ENCODE data around the gene LMBRD2. TPM values are rescaled to one million over a fixed set of nuclear protein-coding genes. Genes with fewer than 3 reads are reported as not detected.
"Not testable (repeated sequence)": the region's sequence is repeated elsewhere in the genome, so short reads cannot be mapped to it uniquely, and the experiment has no call there.

LMBRD2 gene
- total RNA-seq, 1 donor from 2014 or later, result 41.0 TPM

DNA sequence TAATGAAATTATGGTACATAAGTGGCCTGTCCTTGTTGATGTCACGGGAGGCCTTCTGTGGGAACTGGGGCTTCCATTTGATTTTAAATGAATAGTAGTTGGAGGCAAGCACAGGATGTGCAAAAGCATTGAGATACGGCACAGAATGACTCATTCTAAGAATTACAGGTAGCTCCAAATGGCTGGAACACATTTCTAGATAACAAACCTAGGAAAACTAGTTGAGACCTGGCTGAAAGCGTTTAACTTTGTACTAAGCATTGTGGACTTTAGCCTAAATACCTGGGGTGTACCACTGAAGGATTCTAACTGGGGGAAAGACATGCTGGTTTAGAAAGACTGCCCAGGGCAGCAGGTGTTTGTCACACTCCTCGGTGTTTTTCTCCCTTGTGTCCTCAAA is 9.7 kb upstream of the LMBRD2 start:
- DNase-seq, result no peak

DNA sequence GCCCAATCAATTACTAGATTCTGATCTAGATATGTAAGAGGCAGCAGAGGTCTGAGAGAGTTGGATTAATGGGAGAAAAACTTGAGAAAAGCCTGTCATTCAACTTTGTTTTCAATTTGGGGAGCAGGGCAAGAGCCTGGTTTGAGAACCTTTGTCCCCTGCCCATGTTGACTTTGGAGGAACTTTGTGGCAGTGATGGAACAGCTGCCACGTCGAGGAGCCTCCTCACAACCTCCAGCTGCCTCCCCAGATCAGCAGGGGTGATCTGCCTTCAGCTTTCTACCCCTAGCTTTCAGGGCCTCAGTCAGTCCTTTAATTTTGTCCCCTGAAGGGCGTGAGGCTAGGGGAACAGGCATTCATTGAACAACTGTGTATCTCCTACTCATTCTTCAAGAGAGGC is 8.9 kb upstream of the LMBRD2 start:
- DNase-seq, result no peak

DNA sequence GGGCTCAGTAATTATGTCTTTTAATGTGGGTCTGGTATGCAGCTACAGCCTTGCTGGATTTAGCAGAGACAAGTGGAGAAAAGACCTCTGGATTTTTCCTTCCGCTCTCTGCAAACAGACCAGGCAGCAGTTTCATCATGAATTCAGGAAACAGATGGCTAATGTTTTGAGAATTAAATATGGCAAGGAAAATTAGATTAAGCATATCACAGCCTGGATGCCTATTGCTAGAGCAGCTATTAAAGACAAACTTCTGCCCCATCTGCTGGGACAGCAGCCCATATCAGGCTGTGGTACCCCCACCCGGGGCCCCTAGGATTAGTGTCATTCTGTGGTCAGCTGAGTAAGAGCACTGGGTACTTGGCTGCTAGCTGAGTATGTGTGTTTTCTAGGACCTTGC is 6.5 kb upstream of the LMBRD2 start:
- DNase-seq, result peak; percentile 89

DNA sequence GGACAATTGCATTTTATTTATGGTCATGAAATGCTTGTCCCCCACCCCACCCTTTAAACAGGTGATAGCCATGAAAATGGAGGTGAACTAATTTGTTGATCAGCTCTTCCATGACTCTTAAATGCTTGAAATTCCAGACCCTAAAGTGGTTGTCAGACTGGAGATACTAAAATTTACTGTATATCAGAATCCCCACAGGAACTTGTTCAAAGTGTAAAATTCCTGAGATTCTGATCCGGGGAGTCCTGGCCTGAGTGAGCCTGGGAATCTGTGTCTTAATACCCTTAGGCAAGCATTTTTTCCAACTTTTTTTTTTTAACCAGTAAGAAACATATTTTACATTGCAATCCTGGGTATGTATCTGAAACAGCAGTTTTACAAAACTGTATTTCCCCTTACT is 4.9 kb upstream of the LMBRD2 start:
- no peak for DNase-seq

DNA sequence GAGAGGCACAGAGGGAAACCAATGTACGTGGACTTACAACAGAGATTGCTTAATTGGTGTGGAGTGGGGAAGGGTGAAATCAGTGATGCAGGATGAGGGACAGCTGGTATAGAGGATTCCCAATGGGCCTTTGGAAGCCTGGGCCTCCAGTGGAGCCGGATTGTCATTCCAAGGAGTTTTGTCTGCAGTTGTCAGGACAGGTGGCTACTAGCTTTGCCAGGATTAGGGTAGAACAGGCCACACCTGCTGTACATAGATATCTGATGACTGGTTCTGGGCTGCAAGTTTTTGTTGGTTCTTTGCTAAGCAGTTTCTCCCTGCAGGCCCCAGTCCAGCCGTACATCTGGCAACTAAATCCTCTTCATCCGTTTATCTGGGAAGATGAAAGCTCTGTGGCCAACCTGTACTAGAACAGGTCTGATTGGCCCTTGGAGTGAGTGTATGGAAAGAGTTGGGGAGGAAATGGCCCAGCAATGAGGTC is 4.5 kb upstream of the LMBRD2 start:
- DNase-seq, result peak; percentile 94

DNA sequence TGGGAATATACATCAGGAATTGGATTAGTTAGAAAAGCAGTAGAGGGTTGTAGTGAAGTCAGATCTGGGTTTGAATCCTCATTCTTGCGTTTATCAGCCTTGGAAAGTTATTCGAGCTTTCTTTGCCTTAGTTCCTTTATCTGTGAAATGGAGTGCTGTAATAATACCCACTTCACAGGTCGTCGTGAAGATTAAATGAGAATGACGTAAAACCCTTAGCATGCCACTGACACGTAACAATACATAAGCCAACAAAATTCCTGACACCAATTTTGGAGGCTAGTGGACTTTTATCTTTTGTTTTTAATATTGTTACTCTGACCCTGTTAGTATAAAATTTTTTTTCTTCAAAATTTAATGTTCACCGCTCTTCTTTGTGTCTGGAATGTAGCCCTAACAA is 3.6 kb upstream of the LMBRD2 start:
- no peak for DNase-seq

DNA sequence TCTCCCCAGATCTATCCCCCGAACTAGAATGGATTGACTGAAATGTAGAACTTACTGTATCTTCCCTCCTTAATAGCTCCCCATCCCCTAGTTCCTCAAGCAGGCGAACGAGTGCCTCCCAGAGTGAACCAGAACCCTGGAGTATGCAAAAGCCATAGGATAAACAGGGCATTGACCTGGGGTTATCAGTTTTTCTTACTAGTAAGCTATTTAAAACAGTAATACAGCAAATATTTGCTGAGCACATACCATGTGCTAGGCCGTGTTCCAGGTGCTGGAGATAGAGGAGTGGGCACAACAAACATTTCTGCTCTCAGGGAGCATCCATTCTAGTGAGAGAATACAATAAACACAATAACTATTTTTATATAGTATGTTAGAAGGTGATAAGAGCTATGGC is 2.0 kb upstream of the LMBRD2 start:
- DNase-seq, result no peak

DNA sequence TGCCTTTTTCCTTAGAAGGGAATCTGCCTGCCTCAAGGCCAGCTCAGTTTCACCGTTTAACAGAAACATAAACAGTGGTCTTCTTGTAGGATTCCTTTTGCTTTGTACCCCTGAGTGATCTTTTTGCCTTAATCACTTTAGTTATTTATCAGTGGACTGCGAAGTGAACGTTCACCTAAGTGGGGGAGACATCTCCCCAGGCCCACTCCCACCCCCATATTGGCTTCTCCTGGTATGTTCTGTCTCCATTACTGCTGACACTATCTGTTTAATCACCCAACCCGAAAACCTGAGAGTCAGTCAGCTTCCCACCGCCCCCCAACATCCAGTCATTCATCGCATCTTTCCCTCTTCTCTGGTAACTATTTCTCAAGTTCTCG is 1.6 kb upstream of the LMBRD2 start:
- no peak for DNase-seq

DNA sequence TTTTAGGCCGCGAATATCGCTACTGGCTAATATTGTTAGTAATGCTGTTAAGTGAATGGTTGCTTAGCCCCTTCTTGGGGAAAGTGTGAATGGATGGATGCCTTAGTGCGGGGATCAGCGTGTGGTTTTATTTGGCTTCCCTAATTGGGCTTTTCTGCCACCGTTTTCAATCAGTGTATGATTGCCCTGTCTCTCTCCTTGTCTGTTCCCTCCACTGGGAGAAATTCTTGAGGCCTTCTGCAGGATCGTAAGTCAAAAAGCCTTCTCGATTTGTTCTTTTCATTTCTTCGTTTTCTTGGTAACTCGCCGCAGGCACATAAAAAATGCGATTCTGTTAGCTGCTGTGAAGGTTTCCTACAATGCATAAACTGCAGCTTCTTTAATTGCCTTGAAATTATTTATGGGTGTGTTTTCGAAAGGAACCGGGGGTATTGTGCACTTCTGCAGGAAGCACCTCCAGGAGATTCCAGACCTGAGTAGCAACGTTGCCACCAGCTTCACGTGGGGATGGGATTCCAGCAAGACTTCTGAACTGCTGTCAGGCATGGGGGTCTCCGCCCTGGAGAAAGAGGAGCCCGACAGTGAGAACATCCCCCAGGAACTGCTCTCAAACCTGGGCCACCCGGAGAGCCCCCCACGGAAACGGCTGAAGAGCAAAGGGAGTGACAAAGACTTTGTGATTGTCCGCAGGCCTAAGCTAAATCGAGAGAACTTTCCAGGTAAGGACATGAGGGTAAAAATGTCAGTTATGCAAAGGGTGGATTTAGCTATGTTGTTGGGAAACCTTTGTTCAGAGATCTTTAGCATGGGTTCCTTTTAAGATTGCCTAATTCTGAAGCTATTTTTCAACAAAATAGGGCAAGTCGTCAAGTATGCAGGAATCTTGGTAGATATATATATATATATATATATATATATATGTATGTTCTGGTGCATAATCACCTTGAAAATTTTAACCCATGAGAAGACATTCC is 924 bp upstream of the LMBRD2 start:
- no peak for DNase-seq

DNA sequence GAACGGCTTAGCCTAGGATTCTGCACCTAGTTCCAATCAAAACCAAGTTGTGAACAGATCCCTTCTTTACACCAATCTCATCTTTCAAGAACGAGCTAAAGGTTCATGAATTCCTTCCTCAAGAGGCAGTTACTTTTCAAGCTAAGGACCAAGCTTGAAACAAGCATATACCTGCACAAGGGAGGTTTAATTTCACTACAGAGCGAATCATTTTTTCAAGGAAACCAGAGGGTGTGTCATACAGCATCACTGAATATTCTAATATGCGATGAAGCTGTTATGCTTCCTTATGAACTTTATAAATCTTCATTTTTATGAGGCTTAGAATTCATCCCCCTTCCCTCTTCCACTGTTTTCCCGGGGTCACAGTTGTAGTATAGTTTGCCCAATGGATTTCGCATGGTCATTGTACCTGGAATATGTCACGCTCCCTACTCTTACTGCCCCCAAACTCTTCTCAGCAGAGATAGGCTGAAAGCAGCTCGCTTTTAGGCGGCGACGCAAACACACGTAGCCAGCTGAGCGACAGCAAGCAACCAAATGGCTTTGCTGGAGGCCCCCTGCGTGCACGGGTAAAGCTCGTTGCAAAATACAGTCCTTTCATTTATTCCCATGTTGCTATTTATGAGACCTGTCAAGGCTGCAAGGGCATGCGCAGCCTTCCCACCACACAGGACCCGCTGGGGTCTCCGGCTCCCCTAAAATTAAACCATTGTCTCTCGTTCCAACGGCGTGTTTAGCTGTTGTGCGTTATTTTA is 832 bp downstream of the LMBRD2 start:
- DNase-seq, result peak; percentile 58

DNA sequence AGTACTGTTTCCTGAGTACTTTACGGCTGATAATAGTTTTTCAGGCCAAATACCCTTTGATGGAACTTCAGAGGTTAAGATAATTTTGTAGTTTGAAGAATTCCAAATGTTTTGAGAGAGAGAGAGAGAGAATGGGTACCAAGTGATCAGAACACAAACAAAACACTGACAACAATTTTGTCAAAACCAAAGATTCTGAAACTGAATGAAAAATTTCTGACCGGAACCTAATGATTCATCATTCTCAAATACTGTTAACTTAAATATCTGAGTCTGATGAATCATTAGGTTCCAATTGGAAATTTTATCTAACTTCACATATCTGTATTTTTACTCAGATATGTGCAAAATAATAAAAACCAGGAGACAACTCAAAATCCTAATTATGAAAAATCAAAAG is 4.0 kb downstream of the LMBRD2 start:
- DNase-seq, result no peak

DNA sequence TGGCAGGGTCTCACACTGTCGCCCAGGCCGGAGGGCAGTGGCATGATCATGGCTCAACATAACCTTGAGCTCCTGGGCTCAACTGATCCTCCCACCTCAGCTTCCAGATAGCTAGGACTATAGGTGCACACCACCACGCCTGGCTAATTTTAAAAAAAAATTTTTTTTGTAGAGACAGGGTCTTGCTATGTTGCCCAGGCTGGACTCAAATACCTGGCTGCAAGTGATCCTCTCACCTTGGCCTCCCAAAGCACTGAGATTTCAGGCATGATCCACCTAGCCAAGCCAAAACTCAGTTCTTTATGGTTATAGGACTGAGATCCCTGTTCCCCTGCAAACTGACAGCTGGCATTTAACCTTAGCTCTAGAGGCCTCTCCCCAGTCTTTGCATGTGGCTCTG is 5.3 kb downstream of the LMBRD2 start:
- no peak for DNase-seq

DNA sequence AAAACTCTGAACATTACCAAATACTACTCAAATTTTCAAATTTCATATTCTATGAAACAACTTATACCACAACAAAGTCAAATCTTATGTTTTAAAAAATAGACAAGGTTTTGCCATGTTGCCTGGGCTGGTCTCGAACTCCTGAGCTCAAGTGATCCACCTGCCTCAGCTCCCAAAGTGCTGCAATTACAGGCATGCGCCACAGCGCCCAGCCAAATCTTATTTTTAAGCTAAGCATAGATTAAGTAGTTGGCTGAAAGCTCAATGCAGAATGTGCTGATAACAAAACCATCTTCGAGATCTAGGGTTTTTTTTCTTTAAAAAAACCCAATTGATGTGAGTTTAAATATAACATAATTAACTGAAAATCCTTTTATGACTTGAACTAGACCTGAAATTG is 6.4 kb downstream of the LMBRD2 start:
- no peak for DNase-seq

DNA sequence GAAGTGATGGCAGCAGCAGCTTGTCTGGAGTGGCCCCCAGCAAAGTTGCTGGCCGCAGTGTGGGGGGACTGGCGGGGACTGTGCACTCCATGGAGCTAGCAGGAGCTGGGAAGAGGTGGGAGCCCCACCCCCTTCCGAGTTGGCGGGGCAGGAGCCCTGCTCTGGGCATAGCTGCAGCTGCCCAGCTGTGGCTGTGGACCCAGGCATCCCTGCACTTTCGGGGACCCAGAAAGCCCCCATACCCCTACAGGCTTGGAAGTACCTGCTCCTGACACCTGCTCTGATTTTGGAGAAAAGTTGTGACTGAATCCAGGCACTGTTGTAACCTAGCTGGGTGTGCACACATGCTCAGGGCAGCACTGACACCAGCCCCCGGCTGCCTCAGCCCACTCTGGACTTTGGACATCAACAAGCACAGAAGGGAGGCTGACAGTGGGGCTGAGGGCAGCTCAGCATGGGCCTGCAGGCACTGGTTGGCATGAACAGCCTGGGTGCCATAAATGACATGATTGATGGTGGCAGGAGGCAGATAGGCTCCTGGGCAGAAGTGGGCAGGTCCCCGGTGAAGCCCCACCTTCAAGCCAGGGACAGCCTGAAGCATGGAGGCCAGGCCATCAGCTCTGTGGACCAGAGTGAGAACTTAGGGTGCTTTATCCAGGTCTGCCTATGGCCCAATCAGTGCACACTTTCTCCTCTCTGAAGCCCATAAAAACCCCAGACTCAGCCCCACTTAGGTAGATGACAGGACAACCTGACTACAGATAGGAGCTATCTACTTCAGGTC is 12.6 kb downstream of the LMBRD2 start:
- no peak for DNase-seq

DNA sequence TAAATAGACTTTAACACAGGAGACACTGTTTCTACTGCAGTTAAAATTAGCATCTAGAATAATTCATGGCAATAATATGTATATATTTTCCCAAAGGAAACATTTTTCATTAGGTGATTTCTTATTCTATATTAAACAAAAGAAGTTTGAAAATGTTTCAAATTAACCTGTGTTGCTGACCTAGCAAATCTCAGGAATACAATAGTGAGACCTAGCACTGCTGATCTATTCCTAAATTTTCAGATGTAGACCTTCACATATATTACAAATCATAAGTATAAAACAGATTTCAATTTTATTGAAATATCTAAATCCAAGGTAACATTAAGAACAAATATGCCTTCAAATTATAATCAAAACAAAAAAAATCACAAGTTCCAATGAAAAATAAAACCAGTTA is 15.1 kb downstream of the LMBRD2 start:
- no peak for DNase-seq

DNA sequence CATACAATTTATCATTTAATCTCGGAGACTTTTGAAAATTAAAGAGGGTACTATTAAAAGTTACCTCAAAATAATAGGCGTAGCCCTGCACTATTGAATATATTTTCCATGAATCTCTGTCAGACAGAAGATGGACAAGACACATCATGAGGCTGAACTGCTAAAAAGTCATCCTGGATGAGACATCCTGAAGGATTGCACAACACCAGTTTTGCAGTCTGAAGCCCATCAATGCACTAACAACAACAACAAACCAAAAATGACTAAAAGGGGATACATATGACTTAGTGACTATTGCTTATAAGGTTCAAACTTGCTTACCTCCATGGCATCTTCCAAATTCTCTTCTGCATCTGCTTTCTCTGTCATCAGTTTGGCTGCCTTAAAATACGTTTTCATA is 15.7 kb downstream of the LMBRD2 start:
- DNase-seq, result no peak

DNA sequence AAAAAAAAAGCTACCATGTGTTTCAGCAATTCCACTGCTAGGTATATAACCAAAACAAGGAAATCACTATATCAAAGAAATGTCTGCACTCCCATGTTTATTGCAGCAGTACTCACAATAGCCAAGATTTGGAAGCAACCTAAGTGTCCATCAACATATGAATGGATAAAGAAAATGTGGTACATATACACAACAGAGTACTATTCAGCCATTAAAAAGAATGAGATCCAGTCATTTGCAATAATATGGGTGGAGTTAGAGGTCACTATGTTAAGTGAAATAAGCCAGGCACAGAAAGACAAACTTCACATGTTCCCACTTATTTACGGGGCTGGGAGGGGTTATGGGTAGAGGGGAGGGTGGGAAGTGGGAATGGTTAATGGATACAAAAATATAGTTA is 18.7 kb downstream of the LMBRD2 start:
- not testable (repeated sequence) for DNase-seq

DNA sequence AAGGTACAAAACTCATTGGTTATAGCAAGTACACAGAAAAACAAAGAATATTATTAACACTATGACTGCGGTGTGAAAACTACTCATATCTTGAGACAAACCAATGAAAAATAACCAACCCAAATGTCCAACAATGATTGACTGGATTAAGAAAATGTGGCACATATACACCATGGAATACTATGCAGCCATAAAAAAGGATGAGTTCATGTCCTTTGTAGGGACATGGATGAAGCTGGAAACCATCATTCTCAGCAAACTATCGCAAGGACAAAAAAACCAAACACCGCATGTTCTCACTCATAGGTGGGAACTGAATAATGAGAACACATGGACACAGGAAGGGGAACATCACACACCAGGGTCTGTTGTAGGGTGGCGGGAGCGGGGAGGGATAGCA is 22.0 kb downstream of the LMBRD2 start:
- not testable (repeated sequence) for DNase-seq

DNA sequence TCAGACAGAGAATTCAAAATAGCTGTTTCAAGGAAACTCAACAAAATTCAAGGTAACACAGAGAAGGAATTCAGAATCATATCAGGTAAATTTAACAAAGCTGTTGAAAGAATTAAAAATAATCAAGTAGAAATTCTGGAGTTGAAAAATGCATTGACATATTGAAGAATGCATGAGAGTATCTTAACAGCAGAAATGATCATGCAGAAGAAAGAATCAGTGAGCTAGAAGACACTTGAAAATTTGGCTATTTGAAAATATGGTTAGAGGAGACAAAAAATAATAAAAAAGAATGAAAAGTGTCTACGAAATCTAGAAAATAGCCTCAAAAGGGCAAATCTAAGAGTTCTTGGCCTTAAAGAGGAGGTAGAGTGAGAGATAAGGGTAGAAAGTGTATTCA is 22.9 kb downstream of the LMBRD2 start:
- no peak for DNase-seq

DNA sequence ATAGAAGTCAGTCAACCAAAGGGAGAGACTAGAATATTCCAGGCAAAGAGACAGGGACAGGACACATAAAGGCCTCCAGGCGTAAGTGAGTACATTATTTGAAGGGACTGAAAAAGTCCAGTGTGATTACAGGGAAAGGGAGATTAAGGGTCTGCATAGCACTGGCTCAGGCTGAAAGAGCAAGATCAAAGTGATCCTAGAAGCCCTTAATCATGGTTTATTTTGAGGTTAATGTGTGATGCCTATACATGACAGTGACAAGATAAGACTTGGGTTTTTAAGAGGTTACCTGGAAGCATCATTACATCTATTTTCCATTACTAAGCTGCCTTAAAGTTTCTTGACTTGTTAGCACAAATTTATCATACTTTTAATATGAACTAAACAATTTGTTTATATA is 25.8 kb downstream of the LMBRD2 start:
- DNase-seq, result peak; percentile 6

DNA sequence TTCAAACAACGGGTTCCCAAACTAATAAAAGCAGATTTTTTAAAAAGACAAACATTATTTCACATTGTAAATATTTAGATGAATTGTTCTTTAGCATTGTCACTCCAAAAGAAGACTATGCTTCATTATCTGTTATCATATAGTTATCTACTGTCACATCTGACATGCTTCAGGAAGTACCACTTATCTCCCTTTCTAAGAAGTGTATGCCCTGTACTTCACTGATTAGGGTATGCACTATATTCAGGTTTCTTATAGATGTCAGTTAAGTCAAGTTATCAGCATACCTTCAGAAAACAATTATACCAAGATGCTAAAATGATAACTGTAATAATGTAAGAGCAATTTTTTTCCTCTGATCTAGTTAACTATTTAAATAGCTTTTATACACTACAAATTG is 40.4 kb downstream of the LMBRD2 start:
- DNase-seq, result no peak

DNA sequence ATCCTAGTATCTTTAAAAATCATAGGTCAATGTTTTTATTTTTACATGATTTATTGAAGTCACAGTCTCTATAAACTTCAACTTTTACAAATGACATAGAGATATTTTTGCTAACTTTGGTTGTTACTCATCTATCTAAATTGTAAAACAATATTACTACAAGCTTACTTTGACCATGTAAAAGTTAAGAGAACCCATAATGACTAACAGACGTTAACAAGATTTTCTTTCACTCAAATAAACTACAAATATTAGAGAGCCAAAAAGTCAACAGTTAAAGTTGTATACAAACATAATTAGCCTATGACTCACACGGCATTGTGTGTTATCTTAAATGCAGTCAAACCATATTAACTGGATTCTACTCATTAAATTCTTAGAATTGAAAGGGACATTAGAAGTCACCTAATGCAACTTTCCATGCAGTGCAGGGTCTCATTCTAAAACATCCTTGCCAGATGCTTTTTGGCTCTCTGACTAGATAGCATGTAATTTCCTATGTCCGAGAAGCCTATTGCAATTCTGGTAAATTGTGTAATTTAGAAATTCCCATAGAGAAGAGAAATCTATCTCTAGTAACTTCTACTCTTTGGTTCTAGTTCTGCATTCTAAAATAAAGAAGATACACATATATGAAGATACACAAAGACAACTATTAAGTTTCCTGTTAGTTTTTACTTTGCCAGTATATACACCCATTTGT is 42.8 kb downstream of the LMBRD2 start:
- no peak for DNase-seq

Measured in tongue (tissue), 2 donors.